A549 (cell line): ENCODE measurements around the gene TRIM26. TPM values are rescaled to one million over a fixed set of nuclear protein-coding genes. Genes with fewer than 3 reads are reported as not detected.

Experiments used
- ATAC-seq, 2 experiments: fragments of 200-7000 bp in 1 of 2; fragments of >200 bp in 1 of 2; cut with Nextera tagmentation in 1 of 2; cut with Tn5 transposase in 1 of 2; 3 replicates each; pipeline versions ENCODE4 v1.8.0 to v1.9.1; 2018 to 2020; ENCODE audit warnings: mild to moderate bottlenecking in 1 of 2, moderate library complexity in 1 of 2
- CTCF ChIA-PET: fragments of 300-600 bp; sonication (Branson Sonifier 250); formaldehyde crosslinking; extraction: SDS; loops from one replicate; lab custom pipeline; 2021; ENCODE audit warnings: antibody characterized with exemption, inconsistent platforms; lab: Yijun Ruan, JAX
- POLR2A ChIA-PET: fragments of 350-600 bp; formaldehyde crosslinking; extraction: SDS; loops from one replicate; lab custom pipeline; 2021; ENCODE audit warnings: antibody characterized with exemption, inconsistent platforms; lab: Yijun Ruan, JAX
- DNase-seq, 2 experiments: peaks; one replicate each; pipeline versions ENCODE4 v3.0.0 to v3.0.0-alpha.2; 2011 to 2016; ENCODE audit warnings: low read depth in 1 of 2, low spot score in 1 of 2
- FAIRE-seq: peaks from 2 replicates; lab custom pipeline; 2011; peaks lifted over from hg19 to GRCh38; lab: Jason Lieb, UNC
- H3K27ac ChIP-seq, 2 experiments: fragments of >200 bp; sonication (Bioruptor Twin); formaldehyde crosslinking; 3 replicates each; pipeline ENCODE4 v1.5.1; 2016 to 2017
- H3K4me1 ChIP-seq: fragments of >200 bp; sonication (Bioruptor Twin); formaldehyde crosslinking; 3 replicates; pipeline ENCODE4 v1.6.1; 2016
- H3K4me2 ChIP-seq: fragments of >200 bp; sonication (Bioruptor Twin); formaldehyde crosslinking; 3 replicates; pipeline ENCODE4 v1.6.1; 2016
- H3K4me3 ChIP-seq: fragments of >200 bp; sonication (Bioruptor Twin); formaldehyde crosslinking; 3 replicates; pipeline ENCODE4 v1.5.1; 2016
- H3K9me3 ChIP-seq: fragments of >200 bp; sonication (Bioruptor Twin); formaldehyde crosslinking; 3 replicates; pipeline ENCODE4 v1.6.1; 2016
- ATOH8 ChIP-seq: fragments of 250-450 bp; sonication (Bioruptor Pico); IDR thresholded peaks from 2 replicates; pipeline ENCODE4 v1.5.0; 2020; ENCODE audit warnings: low read depth, mild to moderate bottlenecking, moderate library complexity
- CEBPB ChIP-seq, 2 experiments: fragments of >200 bp in 1 of 2; sonication (Bioruptor Twin) in 1 of 2; formaldehyde crosslinking in 1 of 2; IDR thresholded peaks; 2 replicates each; pipeline ENCODE4 v1.6.1; 2012 to 2016
- CHD2 ChIP-seq: fragments of 150-350 bp; IDR thresholded peaks from 2 replicates; pipeline ENCODE4 v1.6.1; 2014; ENCODE audit warnings: low read length; ENCODE audit not compliant: partially characterized antibody
- EHMT2 ChIP-seq: fragments of 200-600 bp; sonication (generic); IDR thresholded peaks from 2 replicates; pipeline ENCODE4 v1.6.1; 2016; ENCODE audit warnings: antibody characterized with exemption, low read depth, mild to moderate bottlenecking, moderate library complexity
- FOSB ChIP-seq: fragments of 250-450 bp; sonication (Bioruptor Pico); IDR thresholded peaks from 2 replicates; pipeline ENCODE4 v1.5.0; 2020; ENCODE audit warnings: mild to moderate bottlenecking, moderate library complexity
- FOSL2 ChIP-seq, 2 experiments: fragments of 450-650 bp in 1 of 2; fragments of >200 bp in 1 of 2; sonication (Bioruptor Twin) in 1 of 2; formaldehyde crosslinking; IDR thresholded peaks; 2 replicates each; pipeline versions ENCODE4 v1.5.0 to v1.6.1; 2016 to 2020; ENCODE audit warnings: mild to moderate bottlenecking in 1 of 2, moderate library complexity in 1 of 2
- GATA3 ChIP-seq: IDR thresholded peaks from 2 replicates; pipeline ENCODE4 v1.6.1; 2012; ENCODE audit warnings: borderline replicate concordance
- HDAC2 ChIP-seq: fragments of 200-600 bp; sonication (generic); IDR thresholded peaks from 2 replicates; pipeline ENCODE4 v1.6.1; 2016
- HES2 ChIP-seq: fragments of >200 bp; sonication (Bioruptor Twin); formaldehyde crosslinking; IDR thresholded peaks from 2 replicates; pipeline ENCODE4 v1.6.1; 2016
- HEYL ChIP-seq: fragments of 250-450 bp; sonication (Bioruptor Pico); IDR thresholded peaks from 2 replicates; pipeline ENCODE4 v1.8.0; 2021; ENCODE audit warnings: mild to moderate bottlenecking, moderate library complexity
- JUN ChIP-seq, 2 experiments: fragments of >200 bp; sonication (Bioruptor Twin); formaldehyde crosslinking; IDR thresholded peaks; 2 replicates in 1 of 2; 3 replicates in 1 of 2; pipeline ENCODE4 v1.6.1; 2016 to 2017
- MYC ChIP-seq: IDR thresholded peaks from 2 replicates; pipeline ENCODE4 v1.6.1; 2012; ENCODE audit warnings: mild to moderate bottlenecking, inconsistent platforms, low read length, improper control_type of control experiment, borderline replicate concordance
- PBX3 ChIP-seq: IDR thresholded peaks from 2 replicates; pipeline ENCODE4 v1.6.1; 2012
- POLR2AphosphoS2 ChIP-seq: conservative IDR thresholded peaks from 2 replicates; pipeline ENCODE4 v1.6.1; 2012; ENCODE audit warnings: low read length, improper control_type of control experiment, inconsistent platforms
- RAD21 ChIP-seq, 2 experiments: fragments of >200 bp in 1 of 2; sonication (Bioruptor Twin) in 1 of 2; formaldehyde crosslinking in 1 of 2; IDR thresholded peaks in 1 of 2; conservative IDR thresholded peaks in 1 of 2; 2 replicates in 1 of 2; 3 replicates in 1 of 2; pipeline ENCODE4 v1.6.1; 2012 to 2018; ENCODE audit warnings: inconsistent platforms in 1 of 2
- RNF2 ChIP-seq: fragments of 200-600 bp; sonication (generic); IDR thresholded peaks from 2 replicates; pipeline ENCODE4 v1.6.1; 2016; ENCODE audit warnings: low read depth, mild to moderate bottlenecking, antibody characterized with exemption, moderate library complexity, borderline replicate concordance
- SREBF2 ChIP-seq: fragments of 450-650 bp; IDR thresholded peaks from 2 replicates; pipeline ENCODE4 v1.6.1; 2014; ENCODE audit warnings: mild to moderate bottlenecking, moderate library complexity
- TFCP2L1 ChIP-seq: fragments of 250-450 bp; sonication (Bioruptor Pico); IDR thresholded peaks from 2 replicates; pipeline ENCODE4 v1.5.0; 2021; ENCODE audit warnings: mild to moderate bottlenecking
- USF2 ChIP-seq: fragments of 450-650 bp; IDR thresholded peaks from 2 replicates; pipeline ENCODE4 v1.6.1; 2014; ENCODE audit warnings: antibody characterized with exemption
- ZC3H11A ChIP-seq: fragments of 450-650 bp; IDR thresholded peaks from 2 replicates; pipeline ENCODE4 v1.6.1; 2014; ENCODE audit warnings: antibody characterized with exemption, mild to moderate bottlenecking
- ZNF302 ChIP-seq: fragments of 250-450 bp; sonication (Bioruptor Pico); IDR thresholded peaks from 2 replicates; pipeline ENCODE4 v1.9.0; 2021; ENCODE audit warnings: inconsistent platforms, mild to moderate bottlenecking, moderate library complexity
- WGBS: methylation state at CpG from one replicate; pipeline ENCODE4 v1.1.6; 2017; ENCODE audit errors: missing lambda C conversion rate; 5-methylcytosine and 5-hydroxymethylcytosine counted together
- polyA plus RNA-seq, 4 experiments: library from polyadenylated mRNA; depleted of rRNA in 3 of 4; stranded (reverse); fragments of >200 nt; fragmentation: RNase III in 1 of 4; extraction: RNeasy Plus Mini Kit Qiagen cat#74134 plus additional on column Dnase treatment in 1 of 4; gene quantifications; 2 replicates in 3 of 4; 3 replicates in 1 of 4; pipeline ENCODE4 v1.2.3, GENCODE V29; 2011 to 2017
- TF ChIP-seq, protein P1 (sequence below): fragments of 150-350 bp; IDR thresholded peaks from 2 replicates; pipeline ENCODE4 v1.6.1; 2014; ENCODE audit warnings: low read depth, mild to moderate bottlenecking, low read length
- TF ChIP-seq, protein P2 (sequence below): fragments of 250-450 bp; sonication (Bioruptor Pico); IDR thresholded peaks from 2 replicates; pipeline ENCODE4 v1.5.0; 2021; ENCODE audit warnings: mild to moderate bottlenecking, moderate library complexity, borderline replicate concordance
- TF ChIP-seq, protein P3 (sequence below): IDR thresholded peaks from 2 replicates; pipeline ENCODE4 v1.6.1; 2012
- TF ChIP-seq, protein P4 (sequence below): IDR thresholded peaks from 2 replicates; pipeline ENCODE4 v1.6.1; 2012; ENCODE audit warnings: low read depth, borderline replicate concordance
- TF ChIP-seq, protein P5 (sequence below): fragments of 200-600 bp; sonication (generic); IDR thresholded peaks from 2 replicates; pipeline ENCODE4 v1.6.1; 2016; ENCODE audit warnings: antibody characterized with exemption, mild to moderate bottlenecking, moderate library complexity

TRIM26 gene
- polyA plus RNA-seq, 2 of the 4 experiments (the other 2 are of a cell fraction): 30.4 TPM

GRCh38 chr6:30213667-30213956 is 406 bp upstream of the TRIM26 start (continued):
- TF ChIP-seq SREBF2 (no peak), POLR2AphosphoS2 (no peak), TFCP2L1 (no peak), MYC (no peak), FOSB (CRISPR knock-in tag) (0 out of 2 replicates have a peak, but pooled peaks have one; percentile 21), FOSL2 (IDR thresholded peaks at IDR 0.05) (no peak), FOSL2 (CRISPR knock-in tag; IDR thresholded peaks at IDR 0.05) (no peak), ZC3H11A (no peak), JUN (IDR thresholded peaks at IDR 0.05) (no peak; a peak in 2 of 5 replicates), GATA3 (no peak), HES2 (no peak), RAD21 (conservative IDR thresholded peaks at IDR 0.05 in 1 of 2, IDR thresholded peaks at IDR 0.05 in 1 of 2) (no peak)
- TF ChIP-seq, protein P1, sequence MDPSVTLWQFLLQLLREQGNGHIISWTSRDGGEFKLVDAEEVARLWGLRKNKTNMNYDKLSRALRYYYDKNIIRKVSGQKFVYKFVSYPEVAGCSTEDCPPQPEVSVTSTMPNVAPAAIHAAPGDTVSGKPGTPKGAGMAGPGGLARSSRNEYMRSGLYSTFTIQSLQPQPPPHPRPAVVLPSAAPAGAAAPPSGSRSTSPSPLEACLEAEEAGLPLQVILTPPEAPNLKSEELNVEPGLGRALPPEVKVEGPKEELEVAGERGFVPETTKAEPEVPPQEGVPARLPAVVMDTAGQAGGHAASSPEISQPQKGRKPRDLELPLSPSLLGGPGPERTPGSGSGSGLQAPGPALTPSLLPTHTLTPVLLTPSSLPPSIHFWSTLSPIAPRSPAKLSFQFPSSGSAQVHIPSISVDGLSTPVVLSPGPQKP: no peak
- TF ChIP-seq, protein P2, sequence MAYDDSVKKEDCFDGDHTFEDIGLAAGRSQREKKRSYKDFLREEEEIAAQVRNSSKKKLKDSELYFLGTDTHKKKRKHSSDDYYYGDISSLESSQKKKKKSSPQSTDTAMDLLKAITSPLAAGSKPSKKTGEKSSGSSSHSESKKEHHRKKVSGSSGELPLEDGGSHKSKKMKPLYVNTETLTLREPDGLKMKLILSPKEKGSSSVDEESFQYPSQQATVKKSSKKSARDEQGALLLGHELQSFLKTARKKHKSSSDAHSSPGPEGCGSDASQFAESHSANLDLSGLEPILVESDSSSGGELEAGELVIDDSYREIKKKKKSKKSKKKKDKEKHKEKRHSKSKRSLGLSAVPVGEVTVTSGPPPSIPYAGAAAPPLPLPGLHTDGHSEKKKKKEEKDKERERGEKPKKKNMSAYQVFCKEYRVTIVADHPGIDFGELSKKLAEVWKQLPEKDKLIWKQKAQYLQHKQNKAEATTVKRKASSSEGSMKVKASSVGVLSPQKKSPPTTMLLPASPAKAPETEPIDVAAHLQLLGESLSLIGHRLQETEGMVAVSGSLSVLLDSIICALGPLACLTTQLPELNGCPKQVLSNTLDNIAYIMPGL (CRISPR knock-in tag): no peak

DNA sequence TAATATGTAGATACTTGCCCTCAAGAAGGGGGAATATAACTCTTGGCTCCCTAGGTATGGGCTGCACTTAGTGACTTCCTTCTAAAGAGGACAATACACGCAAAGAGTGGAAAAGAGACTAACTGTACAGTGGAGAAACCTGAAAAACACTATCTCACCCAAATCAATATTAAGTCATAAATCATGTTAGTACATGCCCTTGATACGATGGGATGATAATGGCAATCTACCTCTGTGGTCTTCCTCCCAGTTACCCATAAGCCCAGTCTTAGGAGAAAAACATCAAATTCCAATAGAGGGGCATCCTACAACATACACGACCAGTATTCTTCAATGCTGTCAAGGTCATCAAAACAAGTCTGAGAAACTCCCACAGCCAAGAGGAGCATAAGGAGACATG is 1.3 kb downstream of the TRIM26 start:
- ChIA-PET CTCF (no interaction called here), POLR2A (interaction anchor here (1.2 kb wide), 1 partner anchor 110 kb away, joined by 4 read pairs; no protein-coding TSS in a partner anchor)
- 51% methylated on average over 3 of the region's 3 CpGs for WGBS
- Histone ChIP-seq H3K4me3 (peak overlapping the region; percentile 77), H3K4me1 (peaks cover 51% of the 10 kb centered on the region), H3K27ac (peak overlapping the region in 1 of 2 experiments; percentile 98; a peak in 2 of 6 replicates), H3K4me2 (peak overlapping the region; percentile 86), H3K9me3 (no peaks in the 10 kb centered on the region)
- FAIRE-seq: no peak
- DNase-seq: no peak
- no peak for ATAC-seq
- no peak for TF ChIP-seq RNF2
- no peak for TF ChIP-seq HDAC2
- TF ChIP-seq, protein P3, sequence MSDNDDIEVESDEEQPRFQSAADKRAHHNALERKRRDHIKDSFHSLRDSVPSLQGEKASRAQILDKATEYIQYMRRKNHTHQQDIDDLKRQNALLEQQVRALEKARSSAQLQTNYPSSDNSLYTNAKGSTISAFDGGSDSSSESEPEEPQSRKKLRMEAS: no peak
- TF ChIP-seq, protein P4, sequence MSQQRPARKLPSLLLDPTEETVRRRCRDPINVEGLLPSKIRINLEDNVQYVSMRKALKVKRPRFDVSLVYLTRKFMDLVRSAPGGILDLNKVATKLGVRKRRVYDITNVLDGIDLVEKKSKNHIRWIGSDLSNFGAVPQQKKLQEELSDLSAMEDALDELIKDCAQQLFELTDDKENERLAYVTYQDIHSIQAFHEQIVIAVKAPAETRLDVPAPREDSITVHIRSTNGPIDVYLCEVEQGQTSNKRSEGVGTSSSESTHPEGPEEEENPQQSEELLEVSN: no peak
- no peak for TF ChIP-seq MYC
- no peak for TF ChIP-seq USF2
- TF ChIP-seq, protein P5, sequence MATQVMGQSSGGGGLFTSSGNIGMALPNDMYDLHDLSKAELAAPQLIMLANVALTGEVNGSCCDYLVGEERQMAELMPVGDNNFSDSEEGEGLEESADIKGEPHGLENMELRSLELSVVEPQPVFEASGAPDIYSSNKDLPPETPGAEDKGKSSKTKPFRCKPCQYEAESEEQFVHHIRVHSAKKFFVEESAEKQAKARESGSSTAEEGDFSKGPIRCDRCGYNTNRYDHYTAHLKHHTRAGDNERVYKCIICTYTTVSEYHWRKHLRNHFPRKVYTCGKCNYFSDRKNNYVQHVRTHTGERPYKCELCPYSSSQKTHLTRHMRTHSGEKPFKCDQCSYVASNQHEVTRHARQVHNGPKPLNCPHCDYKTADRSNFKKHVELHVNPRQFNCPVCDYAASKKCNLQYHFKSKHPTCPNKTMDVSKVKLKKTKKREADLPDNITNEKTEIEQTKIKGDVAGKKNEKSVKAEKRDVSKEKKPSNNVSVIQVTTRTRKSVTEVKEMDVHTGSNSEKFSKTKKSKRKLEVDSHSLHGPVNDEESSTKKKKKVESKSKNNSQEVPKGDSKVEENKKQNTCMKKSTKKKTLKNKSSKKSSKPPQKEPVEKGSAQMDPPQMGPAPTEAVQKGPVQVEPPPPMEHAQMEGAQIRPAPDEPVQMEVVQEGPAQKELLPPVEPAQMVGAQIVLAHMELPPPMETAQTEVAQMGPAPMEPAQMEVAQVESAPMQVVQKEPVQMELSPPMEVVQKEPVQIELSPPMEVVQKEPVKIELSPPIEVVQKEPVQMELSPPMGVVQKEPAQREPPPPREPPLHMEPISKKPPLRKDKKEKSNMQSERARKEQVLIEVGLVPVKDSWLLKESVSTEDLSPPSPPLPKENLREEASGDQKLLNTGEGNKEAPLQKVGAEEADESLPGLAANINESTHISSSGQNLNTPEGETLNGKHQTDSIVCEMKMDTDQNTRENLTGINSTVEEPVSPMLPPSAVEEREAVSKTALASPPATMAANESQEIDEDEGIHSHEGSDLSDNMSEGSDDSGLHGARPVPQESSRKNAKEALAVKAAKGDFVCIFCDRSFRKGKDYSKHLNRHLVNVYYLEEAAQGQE: no peak
- no peak for TF ChIP-seq HEYL (CRISPR knock-in tag)
- no peak for TF ChIP-seq ATOH8
- TF ChIP-seq EHMT2: no peak
- TF ChIP-seq ZNF302 (CRISPR knock-in tag): no peak
- no peak for TF ChIP-seq CEBPB (IDR thresholded peaks at IDR 0.05)
- no peak for TF ChIP-seq PBX3
- TF ChIP-seq GATA3: no peak
- no peak for TF ChIP-seq CHD2
